ENCODE results near the gene ATP8B3. TPM values are rescaled to one million over a fixed set of nuclear protein-coding genes. Genes with fewer than 3 reads are reported as not detected.

Gene ATP8B3
- total and polyA plus RNA-seq, 5 donors from 2014 or later = 1.1 to 12.2 (median 3.2) TPM

DNA sequence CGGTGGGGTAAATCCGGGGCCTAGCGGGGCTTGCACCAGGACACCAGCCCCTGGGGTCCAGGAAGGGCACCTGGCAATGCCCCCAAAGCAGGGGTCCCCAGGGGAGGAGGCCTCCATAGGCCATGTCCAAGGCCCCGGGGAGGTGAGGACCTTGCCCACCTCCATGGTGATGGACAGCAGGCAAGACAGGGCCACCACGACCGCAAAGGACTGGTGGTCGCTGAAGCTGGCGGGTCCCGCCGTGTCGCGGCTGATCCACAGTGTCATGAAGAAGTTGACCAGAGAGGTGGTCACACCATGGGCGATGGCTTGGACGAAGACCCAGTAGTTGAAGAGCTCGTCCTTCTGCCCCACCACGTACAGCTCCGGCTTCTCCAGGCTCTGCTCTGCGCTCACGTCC, 26.8 kb downstream of the ATP8B3 start:
- no peaks in the 10 kb centered on the region for H3K27me3 ChIP-seq (ENCODE audit: control insufficient read depth, insufficient read depth, low read length)
- H3K27ac ChIP-seq (ENCODE audit: insufficient read depth, low read length, poor library complexity, severe bottlenecking) = no peak overlapping the region
- Mint-ChIP-seq H3K4me3 (no peak overlapping the region), H3K9me3 (peaks cover 0 to 10% (median 0%) of the 10 kb centered on the region in 7 donors), H3K27ac (no peak overlapping the region), H3K4me1 (no peaks in the 10 kb centered on the region), H3K27me3 (peaks cover 25% of the 10 kb centered on the region), H3K36me3 (no peaks in the 10 kb centered on the region)
- no peak for DNase-seq
- peaks cover 3% of the 10 kb centered on the region for H3K4me1 ChIP-seq (ENCODE audit: control insufficient read depth, insufficient read depth, low read length, poor library complexity, severe bottlenecking)
- no peak for ATAC-seq (ENCODE audit: low read depth in 2 of 2)
- no peaks in the 10 kb centered on the region for H3K36me3 ChIP-seq (ENCODE audit: control insufficient read depth, insufficient read depth, low read length)
- peaks cover 3 to 9% of the 10 kb centered on the region in 2 experiments for H3K9me3 ChIP-seq (ENCODE audit: control insufficient read depth in 2 of 2, low read length in 2 of 2)
- H3K4me3 ChIP-seq (ENCODE audit: low read depth, low read length) = no peak overlapping the region

DNA sequence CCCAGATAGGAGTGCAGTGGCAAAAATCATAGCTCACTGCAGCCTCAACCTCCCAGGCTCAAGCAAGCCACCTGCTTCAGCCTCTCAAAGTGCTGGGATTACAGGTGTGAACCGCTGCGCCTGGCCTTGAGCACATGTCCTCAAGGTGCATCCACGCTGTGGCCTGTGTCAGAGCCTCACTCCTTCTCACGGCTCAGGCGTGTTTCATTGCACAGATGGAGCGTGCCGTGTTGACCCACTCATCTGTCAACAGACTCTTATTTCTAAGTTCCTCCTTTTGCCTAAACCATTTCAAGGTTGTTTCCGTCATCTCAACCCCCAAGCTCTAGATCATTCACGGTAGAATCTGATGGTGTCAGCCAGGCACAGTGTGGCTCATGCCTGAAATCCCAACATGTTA, 28.2 kb downstream of the ATP8B3 start:
- peaks cover 3 to 9% of the 10 kb centered on the region in 2 experiments for H3K9me3 ChIP-seq (ENCODE audit: control insufficient read depth in 2 of 2, low read length in 2 of 2)
- no peak overlapping the region for H3K4me3 ChIP-seq (ENCODE audit: low read depth, low read length)
- no peak for DNase-seq
- no peak overlapping the region for H3K27ac ChIP-seq (ENCODE audit: insufficient read depth, low read length, poor library complexity, severe bottlenecking)
- Mint-ChIP-seq H3K4me1 (peaks cover 0 to 3% (median 0%) of the 10 kb centered on the region in 4 donors), H3K36me3 (peaks cover 4% of the 10 kb centered on the region), H3K9me3 (peaks cover 0 to 10% (median 0%) of the 10 kb centered on the region in 7 donors), H3K27ac (no peak overlapping the region), H3K27me3 (peaks cover 35% of the 10 kb centered on the region), H3K4me3 (no peak overlapping the region)
- no peaks in the 10 kb centered on the region for H3K4me1 ChIP-seq (ENCODE audit: control insufficient read depth, insufficient read depth, low read length, poor library complexity, severe bottlenecking)
- ATAC-seq (ENCODE audit: low read depth in 2 of 2) = no peak
- peaks cover 4% of the 10 kb centered on the region for H3K27me3 ChIP-seq (ENCODE audit: control insufficient read depth, insufficient read depth, low read length)
- H3K36me3 ChIP-seq (ENCODE audit: control insufficient read depth, insufficient read depth, low read length) = no peaks in the 10 kb centered on the region

GRCh38 chr19:1783354-1783753, 28.7 kb downstream of the ATP8B3 start:
- DNase-seq (no peak), ATAC-seq (ENCODE audit: low read depth in 2 of 2) (no peak)
- no peaks in the 10 kb centered on the region for H3K4me1 ChIP-seq (ENCODE audit: control insufficient read depth, insufficient read depth, low read length, poor library complexity, severe bottlenecking)
- Mint-ChIP-seq H3K4me1 (peaks cover 0 to 3% (median 0%) of the 10 kb centered on the region in 4 donors), H3K4me3 (no peak overlapping the region), H3K27ac (no peak overlapping the region), H3K36me3 (peaks cover 4% of the 10 kb centered on the region), H3K27me3 (peaks cover 40% of the 10 kb centered on the region), H3K9me3 (peaks cover 0 to 10% (median 0%) of the 10 kb centered on the region in 7 donors)
- H3K9me3 ChIP-seq (ENCODE audit: control insufficient read depth in 2 of 2, low read length in 2 of 2) = peaks cover 3 to 9% of the 10 kb centered on the region in 2 experiments
- no peak overlapping the region for H3K27ac ChIP-seq (ENCODE audit: insufficient read depth, low read length, poor library complexity, severe bottlenecking)
- H3K36me3 ChIP-seq (ENCODE audit: control insufficient read depth, insufficient read depth, low read length) = no peaks in the 10 kb centered on the region
- H3K27me3 ChIP-seq (ENCODE audit: control insufficient read depth, insufficient read depth, low read length) = peaks cover 4% of the 10 kb centered on the region
- no peak overlapping the region for H3K4me3 ChIP-seq (ENCODE audit: low read depth, low read length)

GRCh38 chr19:1782521-1782920, 29.6 kb downstream of the ATP8B3 start:
- Mint-ChIP-seq H3K36me3 (peaks cover 4% of the 10 kb centered on the region), H3K27me3 (peaks cover 46% of the 10 kb centered on the region), H3K27ac (no peak overlapping the region), H3K4me3 (no peak overlapping the region), H3K4me1 (peaks cover 0 to 3% (median 0%) of the 10 kb centered on the region in 4 donors), H3K9me3 (peaks cover 0 to 10% (median 0%) of the 10 kb centered on the region in 7 donors)
- H3K9me3 ChIP-seq (ENCODE audit: control insufficient read depth in 2 of 2, low read length in 2 of 2) = peaks cover 3 to 9% of the 10 kb centered on the region in 2 experiments
- H3K27ac ChIP-seq (ENCODE audit: insufficient read depth, low read length, poor library complexity, severe bottlenecking) = no peak overlapping the region
- no peak overlapping the region for H3K4me3 ChIP-seq (ENCODE audit: low read depth, low read length)
- ATAC-seq (ENCODE audit: low read depth in 2 of 2) = no peak
- peaks cover 4% of the 10 kb centered on the region for H3K27me3 ChIP-seq (ENCODE audit: control insufficient read depth, insufficient read depth, low read length)
- no peaks in the 10 kb centered on the region for H3K36me3 ChIP-seq (ENCODE audit: control insufficient read depth, insufficient read depth, low read length)
- DNase-seq = no peak
- H3K4me1 ChIP-seq (ENCODE audit: control insufficient read depth, insufficient read depth, low read length, poor library complexity, severe bottlenecking) = no peaks in the 10 kb centered on the region

- peaks cover 51% of the 10 kb centered on the region for H3K27me3 Mint-ChIP-seq
- H3K4me3 Mint-ChIP-seq = no peak overlapping the region
- Histone ChIP-seq H3K27ac (ENCODE audit: insufficient read depth, low read length, poor library complexity, severe bottlenecking) (no peak overlapping the region), H3K4me3 (ENCODE audit: low read depth, low read length) (no peak overlapping the region), H3K36me3 (ENCODE audit: control insufficient read depth, insufficient read depth, low read length) (no peaks in the 10 kb centered on the region), H3K9me3 (ENCODE audit: control insufficient read depth in 2 of 2, low read length in 2 of 2) (peaks cover 3 to 10% of the 10 kb centered on the region in 2 experiments), H3K4me1 (ENCODE audit: control insufficient read depth, insufficient read depth, low read length, poor library complexity, severe bottlenecking) (no peaks in the 10 kb centered on the region), H3K27me3 (ENCODE audit: control insufficient read depth, insufficient read depth, low read length) (peaks cover 12% of the 10 kb centered on the region)
- H3K4me1 Mint-ChIP-seq = peaks cover 0 to 9% (median 2%) of the 10 kb centered on the region in 4 donors
- ATAC-seq (ENCODE audit: low read depth in 2 of 2) (no peak), DNase-seq (no peak)
- peaks cover 8% of the 10 kb centered on the region for H3K36me3 Mint-ChIP-seq
- no peak overlapping the region for H3K27ac Mint-ChIP-seq
- H3K9me3 Mint-ChIP-seq = peaks cover 0 to 11% (median 1%) of the 10 kb centered on the region in 7 donors
Observed at GRCh38 chr19:1780272-1780958, 31.7 kb downstream of the ATP8B3 start.

GRCh38 chr19:1779574-1779973, 32.5 kb downstream of the ATP8B3 start:
- H3K4me3 ChIP-seq (ENCODE audit: low read depth, low read length) = no peak overlapping the region
- Mint-ChIP-seq H3K4me3 (no peak overlapping the region), H3K27me3 (peaks cover 51% of the 10 kb centered on the region), H3K9me3 (peaks cover 0 to 11% (median 1%) of the 10 kb centered on the region in 7 donors), H3K27ac (no peak overlapping the region), H3K36me3 (peaks cover 8% of the 10 kb centered on the region), H3K4me1 (peaks cover 0 to 9% (median 2%) of the 10 kb centered on the region in 4 donors)
- ATAC-seq (ENCODE audit: low read depth in 2 of 2) = no peak
- no peaks in the 10 kb centered on the region for H3K4me1 ChIP-seq (ENCODE audit: control insufficient read depth, insufficient read depth, low read length, poor library complexity, severe bottlenecking)
- no peak for DNase-seq
- H3K36me3 ChIP-seq (ENCODE audit: control insufficient read depth, insufficient read depth, low read length) = no peaks in the 10 kb centered on the region
- peaks cover 5 to 18% of the 10 kb centered on the region in 2 experiments for H3K9me3 ChIP-seq (ENCODE audit: control insufficient read depth in 2 of 2, low read length in 2 of 2)
- peaks cover 14% of the 10 kb centered on the region for H3K27me3 ChIP-seq (ENCODE audit: control insufficient read depth, insufficient read depth, low read length)
- no peak overlapping the region for H3K27ac ChIP-seq (ENCODE audit: insufficient read depth, low read length, poor library complexity, severe bottlenecking)

- Mint-ChIP-seq H3K36me3 (peaks cover 8% of the 10 kb centered on the region), H3K4me3 (no peak overlapping the region), H3K27me3 (peaks cover 66% of the 10 kb centered on the region), H3K4me1 (peaks cover 0 to 9% (median 2%) of the 10 kb centered on the region in 4 donors), H3K9me3 (peaks cover 0 to 16% (median 1%) of the 10 kb centered on the region in 7 donors), H3K27ac (no peak overlapping the region)
- no peaks in the 10 kb centered on the region for H3K36me3 ChIP-seq (ENCODE audit: control insufficient read depth, insufficient read depth, low read length)
- no peak overlapping the region for H3K27ac ChIP-seq (ENCODE audit: insufficient read depth, low read length, poor library complexity, severe bottlenecking)
- no peaks in the 10 kb centered on the region for H3K4me1 ChIP-seq (ENCODE audit: control insufficient read depth, insufficient read depth, low read length, poor library complexity, severe bottlenecking)
- H3K9me3 ChIP-seq (ENCODE audit: control insufficient read depth in 2 of 2, low read length in 2 of 2) = peaks cover 7 to 16% of the 10 kb centered on the region in 2 experiments
- H3K4me3 ChIP-seq (ENCODE audit: low read depth, low read length) = no peak overlapping the region
- DNase-seq (no peak), ATAC-seq (ENCODE audit: low read depth in 2 of 2) (no peak)
- peaks cover 14% of the 10 kb centered on the region for H3K27me3 ChIP-seq (ENCODE audit: control insufficient read depth, insufficient read depth, low read length)
Observed at GRCh38 chr19:1777149-1777548, 34.9 kb downstream of the ATP8B3 start.
